Gastrocnemius medialis (tissue), 4 donors: Measurements from ENCODE around the gene CDC42. TPM values are rescaled to one million over a fixed set of nuclear protein-coding genes. Genes with fewer than 3 reads are reported as not detected.

Source experiments
- ATAC-seq, 2 donors: fragments of 150-250 bp; one replicate each; pipeline ENCODE4 v1.9.1; 2016
- DNase-seq, 2 donors: peaks; one replicate each; pipeline ENCODE4 v3.0.0-alpha.2; 2019
- H3K27ac ChIP-seq, 4 donors: fragments of 200-600 bp; sonication (generic); 1 replicate in 1 of 4; 2 replicates in 3 of 4; pipeline ENCODE4 v1.5.1; 2016 to 2018; ENCODE audit warnings: mild to moderate bottlenecking in 2 of 4, moderate library complexity in 1 of 4
- H3K27me3 ChIP-seq, 3 donors: fragments of 200-600 bp; sonication (generic) in 2 of 3; 1 replicate in 1 of 3; 2 replicates in 2 of 3; pipeline versions ENCODE4 v1.5.1 to v1.6.0; 2016 to 2019; ENCODE audit warnings: mild to moderate bottlenecking in 1 of 3, moderate library complexity in 1 of 3
- H3K36me3 ChIP-seq, 2 donors: fragments of 200-600 bp; sonication (generic) in 1 of 2; one replicate each; pipeline ENCODE4 v1.5.1; 2017 to 2018
- H3K4me1 ChIP-seq, 2 donors: fragments of 200-600 bp; sonication (generic) in 1 of 2; one replicate each; pipeline ENCODE4 v1.5.1; 2016 to 2017; ENCODE audit warnings: mild to moderate bottlenecking in 2 of 2
- H3K4me3 ChIP-seq, 4 donors: fragments of 200-600 bp; sonication (generic) in 3 of 4; 1 replicate in 1 of 4; 2 replicates in 3 of 4; pipeline ENCODE4 v1.5.1; 2016 to 2019; ENCODE audit warnings: mild to moderate bottlenecking in 2 of 4
- H3K9me3 ChIP-seq, 3 donors: fragments of 200-600 bp; sonication (generic) in 2 of 3; 1 replicate in 1 of 3; 2 replicates in 2 of 3; pipeline ENCODE4 v1.5.1; 2016 to 2019
- POLR2A ChIP-seq, 2 donors: fragments of 450-650 bp; IDR thresholded peaks; one replicate each; pipeline ENCODE4 v1.6.1; 2017; ENCODE audit warnings: antibody characterized with exemption in 2 of 2, mild to moderate bottlenecking in 2 of 2, moderate library complexity in 2 of 2
- in situ Hi-C, 4 donors: fragments of 200-750 bp; cut with MboI; loops; one replicate each; pipeline versions ENCODE4 v1.15.0 to v1.8.0; 2017; ENCODE audit warnings: low sequenced_read_pairs in 4 of 4
- intact Hi-C: fragments of 100-400 bp; cut with DNase I; formaldehyde crosslinking; loops from one replicate; pipeline ENCODE4 v1.15.1; 2023; ENCODE audit warnings: low total_unique reads
- total RNA-seq, 4 donors: library from RNA; depleted of rRNA; stranded (reverse); fragments of >200 nt; gene quantifications; one replicate each; pipeline versions ENCODE4 v1.1.0 to v1.2.3, GENCODE V29; 2016
- TF ChIP-seq, protein P1 (sequence below), 5 experiments: fragments of 450-650 bp in 3 of 5; fragments of 200-600 bp in 2 of 5; sonication (generic) in 2 of 5; IDR thresholded peaks in 4 of 5; conservative IDR thresholded peaks in 1 of 5; 1 replicate in 4 of 5; 2 replicates in 1 of 5; pipeline ENCODE4 v1.5.1; 2016 to 2019; ENCODE audit warnings: antibody characterized with exemption in 5 of 5, mild to moderate bottlenecking in 3 of 5, moderate library complexity in 3 of 5

Gene CDC42
- total RNA-seq, 4 donors from 2014 or later, result 77.0 to 111 (median 108) TPM

- no peaks in the 10 kb centered on the region for H3K27me3 ChIP-seq
- no peak for ATAC-seq
- no peaks in the 10 kb centered on the region for H3K36me3 ChIP-seq
- intact Hi-C loops, result loop anchor here (10.0 kb wide), 1 partner anchor 310 kb away; no protein-coding TSS in a partner anchor
- no peaks in the 10 kb centered on the region for H3K9me3 ChIP-seq
- peaks cover 4 to 10% of the 10 kb centered on the region in 2 donors for H3K4me1 ChIP-seq
- no peak for DNase-seq
- TF ChIP-seq, protein P1, sequence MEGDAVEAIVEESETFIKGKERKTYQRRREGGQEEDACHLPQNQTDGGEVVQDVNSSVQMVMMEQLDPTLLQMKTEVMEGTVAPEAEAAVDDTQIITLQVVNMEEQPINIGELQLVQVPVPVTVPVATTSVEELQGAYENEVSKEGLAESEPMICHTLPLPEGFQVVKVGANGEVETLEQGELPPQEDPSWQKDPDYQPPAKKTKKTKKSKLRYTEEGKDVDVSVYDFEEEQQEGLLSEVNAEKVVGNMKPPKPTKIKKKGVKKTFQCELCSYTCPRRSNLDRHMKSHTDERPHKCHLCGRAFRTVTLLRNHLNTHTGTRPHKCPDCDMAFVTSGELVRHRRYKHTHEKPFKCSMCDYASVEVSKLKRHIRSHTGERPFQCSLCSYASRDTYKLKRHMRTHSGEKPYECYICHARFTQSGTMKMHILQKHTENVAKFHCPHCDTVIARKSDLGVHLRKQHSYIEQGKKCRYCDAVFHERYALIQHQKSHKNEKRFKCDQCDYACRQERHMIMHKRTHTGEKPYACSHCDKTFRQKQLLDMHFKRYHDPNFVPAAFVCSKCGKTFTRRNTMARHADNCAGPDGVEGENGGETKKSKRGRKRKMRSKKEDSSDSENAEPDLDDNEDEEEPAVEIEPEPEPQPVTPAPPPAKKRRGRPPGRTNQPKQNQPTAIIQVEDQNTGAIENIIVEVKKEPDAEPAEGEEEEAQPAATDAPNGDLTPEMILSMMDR (IDR thresholded peaks at IDR 0.05 in 4 of 5, conservative IDR thresholded peaks at IDR 0.05 in 1 of 5), result no peak
- no peak for TF ChIP-seq POLR2A (IDR thresholded peaks at IDR 0.05)
- no peak overlapping the region for H3K27ac ChIP-seq
- no peak overlapping the region for H3K4me3 ChIP-seq
- in situ Hi-C loops, result loop anchor here in 2 of 4 donors (10.0 to 25.0 kb wide), 3 partner anchors 170 to 532 kb away; partner anchors contain the start of genes C1QA (in 2 of the 2) and C1QC (in 2 of the 2)
Measured at GRCh38 chr1:22104865-22105437, 52.4 kb downstream of the CDC42 start.

DNA sequence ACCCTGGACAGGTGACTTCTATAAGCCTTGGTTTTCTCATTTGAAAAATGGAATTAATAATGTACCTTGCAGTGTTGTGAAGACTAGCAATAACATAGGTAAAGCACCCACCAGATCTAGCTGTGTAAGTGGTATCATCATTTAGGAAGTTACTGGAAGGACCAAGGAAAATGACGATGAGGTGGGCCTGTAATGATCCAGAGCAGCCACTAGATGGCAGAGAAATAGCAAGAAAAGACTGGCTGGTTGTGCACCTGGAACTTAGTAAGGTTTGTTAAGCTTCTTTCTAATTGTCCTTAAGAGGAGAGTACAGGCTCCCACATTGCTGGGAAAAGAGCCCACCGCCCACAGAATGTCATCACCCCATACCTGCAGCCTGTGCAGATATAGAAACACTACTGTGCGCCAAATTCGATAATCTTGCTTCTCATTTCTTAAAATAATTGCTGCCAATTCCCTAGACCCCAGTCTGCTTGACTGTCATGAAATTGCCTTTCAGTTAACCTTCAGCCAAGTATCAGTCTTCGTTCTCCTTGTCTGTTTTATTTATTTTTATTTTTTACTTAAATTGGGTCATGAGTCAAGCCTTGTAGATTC, 53.2 kb downstream of the CDC42 start:
- H3K4me1 ChIP-seq, result peaks cover 4 to 8% of the 10 kb centered on the region in 2 donors
- TF ChIP-seq, protein P1 (IDR thresholded peaks at IDR 0.05 in 4 of 5, conservative IDR thresholded peaks at IDR 0.05 in 1 of 5), result peak; percentile 73 to 82 (median 79)
- TF ChIP-seq POLR2A (IDR thresholded peaks at IDR 0.05), result no peak
- intact Hi-C loops, result loop anchor here (10.0 kb wide), 1 partner anchor 309 kb away; no protein-coding TSS in a partner anchor
- in situ Hi-C loops, result loop anchor here in 2 of 4 donors (10.0 to 25.0 kb wide), 3 partner anchors 169 to 532 kb away; partner anchors contain the start of genes C1QA (in 2 of the 2) and C1QC (in 2 of the 2)
- ATAC-seq (peak; percentile 55 to 63), DNase-seq (no peak)
- H3K36me3 ChIP-seq, result no peaks in the 10 kb centered on the region
- H3K27me3 ChIP-seq, result no peaks in the 10 kb centered on the region
- H3K9me3 ChIP-seq, result no peaks in the 10 kb centered on the region
- no peak overlapping the region for H3K27ac ChIP-seq
- no peak overlapping the region for H3K4me3 ChIP-seq

GRCh38 chr1:22107126-22107525, 54.6 kb downstream of the CDC42 start:
- Histone ChIP-seq H3K36me3 (no peaks in the 10 kb centered on the region), H3K4me1 (peaks cover 0 to 9% of the 10 kb centered on the region in 2 donors), H3K27ac (no peak overlapping the region), H3K27me3 (no peaks in the 10 kb centered on the region), H3K4me3 (no peak overlapping the region), H3K9me3 (no peaks in the 10 kb centered on the region)
- ATAC-seq (no peak), DNase-seq (no peak)
- in situ Hi-C loops (loop anchor here in 2 of 4 donors (10.0 to 25.0 kb wide), 3 partner anchors 168 to 530 kb away; partner anchors contain the start of genes C1QA (in 2 of the 2) and C1QC (in 2 of the 2)), intact Hi-C loops (loop anchor here (10.0 kb wide), 1 partner anchor 308 kb away; no protein-coding TSS in a partner anchor)
- TF ChIP-seq, protein P1 (IDR thresholded peaks at IDR 0.05 in 4 of 5, conservative IDR thresholded peaks at IDR 0.05 in 1 of 5), result no peak
- TF ChIP-seq POLR2A (IDR thresholded peaks at IDR 0.05), result no peak

DNA sequence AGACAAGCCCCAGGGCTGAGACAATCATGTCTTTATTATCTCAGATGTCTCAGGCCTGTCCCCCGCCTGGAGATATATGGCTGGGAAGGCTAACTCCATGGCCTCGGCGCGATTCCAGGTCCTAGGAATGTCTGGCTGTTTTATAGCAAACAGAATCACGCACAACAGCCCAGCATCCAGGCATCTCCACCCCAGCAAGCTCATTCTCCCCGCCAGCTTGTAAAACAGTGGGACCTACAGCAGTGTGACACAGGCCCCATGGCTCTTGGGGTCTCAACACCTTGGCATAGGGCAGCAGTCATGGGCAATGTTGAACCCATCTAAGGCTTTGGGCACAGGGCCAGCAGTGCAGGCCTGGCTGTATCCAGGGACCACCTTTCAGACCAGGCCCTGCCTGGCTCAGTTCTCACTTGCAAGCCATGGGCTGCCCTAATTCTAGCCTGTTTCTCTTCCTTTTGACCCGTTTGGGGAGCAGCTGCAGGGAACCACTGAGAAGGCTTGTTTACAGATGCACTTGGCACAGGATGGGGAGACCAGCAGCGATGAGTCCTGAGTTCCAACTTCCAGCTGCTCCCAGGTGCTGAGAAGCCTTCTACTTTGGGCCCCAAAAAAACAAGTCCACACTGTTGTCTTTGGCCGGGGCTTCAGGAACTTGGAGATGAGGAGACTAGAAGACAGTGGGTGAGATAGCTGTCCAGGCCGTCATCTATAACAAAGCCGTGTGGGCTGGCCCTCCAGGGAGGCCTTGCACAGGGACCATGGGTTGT, 56.0 kb downstream of the CDC42 start:
- in situ Hi-C loops (loop anchor here in 2 of 4 donors (10.0 to 25.0 kb wide), 3 partner anchors 166 to 529 kb away; partner anchors contain the start of genes C1QA (in 2 of the 2) and C1QC (in 2 of the 2)), intact Hi-C loops (loop anchor here (10.0 kb wide), 1 partner anchor 306 kb away; no protein-coding TSS in a partner anchor)
- DNase-seq (no peak), ATAC-seq (no peak)
- H3K27ac ChIP-seq, result no peak overlapping the region
- H3K27me3 ChIP-seq, result no peaks in the 10 kb centered on the region
- no peaks in the 10 kb centered on the region for H3K9me3 ChIP-seq
- H3K4me3 ChIP-seq, result no peak overlapping the region
- H3K4me1 ChIP-seq, result peaks cover 0 to 11% of the 10 kb centered on the region in 2 donors
- no peak for TF ChIP-seq POLR2A (IDR thresholded peaks at IDR 0.05)
- no peaks in the 10 kb centered on the region for H3K36me3 ChIP-seq
